GM12892 (cell line): ENCODE data around the gene RCL1. TPM values are rescaled to one million over a fixed set of nuclear protein-coding genes. Genes with fewer than 3 reads are reported as not detected.
"Not testable (repeated sequence)": the region's sequence is repeated elsewhere in the genome, so short reads cannot be mapped to it uniquely, and the experiment has no call there.

Source experiments
- DNase-seq: peaks from one replicate; pipeline ENCODE4 v3.0.0; 2011; ENCODE audit not compliant: insufficient read length
- FAIRE-seq: peaks from 2 replicates; lab custom pipeline; 2011; peaks lifted over from hg19 to GRCh38; lab: Jason Lieb, UNC
- POLR2A ChIP-seq: IDR thresholded peaks from 2 replicates; pipeline ENCODE4 v1.6.1; 2011; ENCODE audit warnings: low read depth, low read length, control low read depth
- POLR2AphosphoS5 ChIP-seq: IDR thresholded peaks from 2 replicates; pipeline ENCODE4 v1.6.1; 2011; ENCODE audit warnings: low read depth, low read length, control low read depth
- TAF1 ChIP-seq: IDR thresholded peaks from 2 replicates; pipeline ENCODE4 v1.6.1; 2011; ENCODE audit warnings: low read depth, mild to moderate bottlenecking, control low read depth, low read length, borderline replicate concordance
- polyA plus RNA-seq: library from polyadenylated mRNA; unstranded; fragments of >200 nt; gene quantifications from one replicate; pipeline ENCODE4 v1.2.1, GENCODE V29; 2012; ENCODE audit warnings: missing spikeins, inconsistent platforms; ENCODE audit not compliant: missing spikeins

RCL1 gene, protein sequence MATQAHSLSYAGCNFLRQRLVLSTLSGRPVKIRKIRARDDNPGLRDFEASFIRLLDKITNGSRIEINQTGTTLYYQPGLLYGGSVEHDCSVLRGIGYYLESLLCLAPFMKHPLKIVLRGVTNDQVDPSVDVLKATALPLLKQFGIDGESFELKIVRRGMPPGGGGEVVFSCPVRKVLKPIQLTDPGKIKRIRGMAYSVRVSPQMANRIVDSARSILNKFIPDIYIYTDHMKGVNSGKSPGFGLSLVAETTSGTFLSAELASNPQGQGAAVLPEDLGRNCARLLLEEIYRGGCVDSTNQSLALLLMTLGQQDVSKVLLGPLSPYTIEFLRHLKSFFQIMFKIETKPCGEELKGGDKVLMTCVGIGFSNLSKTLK
- 23.4 TPM for polyA plus RNA-seq

GRCh38 chr9:4792572-4793458, at the start of gene RCL1:
TSS of gene RCL1 (plus strand) at chr9:4792944. CDS start at chr9:4793092, 148 bp downstream.
- FAIRE-seq (peak; percentile 99), DNase-seq (peak; percentile 92)
- TF ChIP-seq POLR2A (peak; percentile 80), TAF1 (no peak), POLR2AphosphoS5 (peak; percentile 81)

DNA sequence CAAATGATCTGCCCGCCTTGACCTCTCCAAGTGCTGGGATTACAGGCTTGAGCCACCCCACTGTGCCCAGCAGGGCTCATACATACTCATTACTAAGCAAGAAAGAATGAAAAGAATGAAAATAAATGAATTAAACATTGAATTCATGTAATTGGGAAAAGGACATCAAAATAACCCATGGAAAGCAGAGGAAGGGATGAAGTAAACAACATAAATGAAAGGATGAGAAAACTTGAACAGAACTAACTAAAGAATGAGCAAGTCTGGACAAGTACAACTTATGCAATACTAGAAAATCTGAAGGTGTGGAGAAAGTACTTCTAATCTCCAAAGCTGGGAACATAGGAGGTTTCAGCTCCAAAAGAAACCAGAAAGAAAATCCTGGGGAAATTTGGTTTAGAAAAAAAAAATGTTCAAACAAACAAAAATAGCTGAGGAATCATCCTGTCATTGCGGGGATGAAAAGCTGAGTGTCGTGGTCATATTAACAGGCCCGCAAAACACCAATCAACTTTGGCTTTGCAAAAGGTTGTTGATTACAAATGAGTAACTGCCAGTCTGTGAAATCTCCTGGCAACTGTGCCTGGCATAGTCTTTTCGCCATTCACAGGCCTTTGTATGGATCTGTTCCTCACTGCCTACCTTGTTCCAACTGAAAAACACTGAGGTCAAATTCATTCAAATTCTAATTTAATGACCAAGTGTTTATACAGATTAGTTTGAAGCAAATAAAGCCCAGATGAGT, 49.4 kb upstream of the RCL1 start:
- TF ChIP-seq POLR2A, result no peak
- TF ChIP-seq POLR2AphosphoS5, result no peak
- TF ChIP-seq TAF1, result no peak
- DNase-seq (no peak), FAIRE-seq (no peak)

DNA sequence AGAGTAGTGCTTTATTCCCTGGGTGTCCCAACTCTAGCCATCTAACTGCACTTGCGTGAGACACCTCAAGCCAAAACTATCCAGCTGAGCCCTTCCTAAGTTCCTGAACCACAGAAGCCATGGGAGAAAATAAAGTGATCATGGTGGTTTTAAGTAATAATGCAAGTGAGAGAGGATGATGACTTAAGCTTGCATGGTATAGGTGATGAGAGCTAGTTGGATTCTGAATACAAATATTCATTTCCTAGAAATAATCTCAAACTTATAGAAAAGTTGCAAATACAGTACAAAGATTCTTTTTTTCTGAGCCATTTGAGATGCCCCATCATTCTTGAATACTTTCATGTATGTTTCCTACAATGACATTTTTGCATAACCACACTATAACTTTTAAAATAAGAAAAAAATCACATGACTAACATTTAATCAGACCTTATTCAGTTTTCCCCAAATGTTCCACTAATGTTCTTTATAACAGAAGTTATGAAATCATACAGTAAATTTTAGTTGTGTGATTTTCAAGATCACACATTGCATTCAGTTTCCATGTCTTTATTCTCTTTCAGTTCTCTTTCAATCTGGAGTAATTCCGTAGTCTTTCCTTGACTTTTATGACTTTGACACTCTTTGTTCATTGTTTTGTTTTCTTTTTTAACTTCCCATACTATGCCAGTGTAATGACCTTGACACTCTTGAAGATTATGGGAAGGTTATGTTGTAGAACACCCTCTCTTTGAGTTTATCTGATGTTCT, 46.3 kb upstream of the RCL1 start:
- TF ChIP-seq TAF1 (no peak), POLR2A (no peak), POLR2AphosphoS5 (no peak)
- DNase-seq, result no peak
- no peak for FAIRE-seq

DNA sequence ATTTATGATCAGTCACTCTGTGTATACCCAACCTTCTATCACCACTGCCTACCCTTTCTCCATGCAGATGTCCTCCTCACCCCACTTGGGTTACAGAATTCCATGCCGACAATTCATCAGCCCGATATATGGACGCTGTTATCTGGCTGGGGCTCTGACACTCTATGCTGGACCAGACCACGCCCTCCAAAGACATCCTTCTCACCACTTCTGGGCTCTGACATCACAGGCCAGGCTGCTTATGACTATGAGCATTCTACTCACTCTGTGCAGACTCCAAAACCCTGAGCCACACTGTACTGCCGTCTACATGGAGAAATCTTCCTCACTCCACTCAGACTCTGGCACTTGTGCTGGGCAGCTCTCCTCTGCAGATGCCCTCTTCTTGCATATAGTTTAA, 44.1 kb upstream of the RCL1 start:
- DNase-seq (no peak), FAIRE-seq (no peak)
- TF ChIP-seq POLR2A (no peak), TAF1 (no peak), POLR2AphosphoS5 (no peak)

DNA sequence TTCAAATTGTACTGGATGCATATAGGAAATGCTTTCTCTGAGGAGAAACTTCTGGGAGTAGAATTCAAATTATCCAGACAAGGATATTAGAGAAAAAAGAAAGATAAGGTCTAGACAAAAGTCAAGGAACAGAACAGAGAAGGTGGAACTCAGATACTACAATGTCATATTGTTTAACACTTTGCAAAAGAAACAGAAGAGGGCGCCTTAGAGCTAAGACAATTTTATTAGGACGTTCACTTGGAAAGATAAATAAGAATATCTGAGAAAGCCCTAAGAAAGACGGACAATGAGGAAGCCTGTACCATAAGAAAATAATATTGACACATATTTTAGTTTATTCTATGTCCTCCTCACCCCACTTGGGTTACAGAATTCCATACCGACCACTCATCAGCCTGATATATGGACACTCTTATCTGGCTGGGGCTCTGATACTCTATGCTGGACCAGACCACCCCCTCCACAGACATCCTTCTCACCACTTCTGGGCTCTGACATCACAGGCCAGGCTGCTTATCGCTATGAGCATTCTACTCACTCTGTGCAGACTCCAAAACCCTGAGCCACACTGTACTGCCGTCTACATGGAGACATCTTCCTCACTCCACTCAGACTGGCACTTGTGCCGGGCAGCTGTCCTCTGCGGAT, 42.6 kb upstream of the RCL1 start:
- DNase-seq, result no peak
- FAIRE-seq, result peak; percentile 87
- no peak for TF ChIP-seq POLR2AphosphoS5
- TF ChIP-seq POLR2A, result no peak

- not testable (repeated sequence) for DNase-seq, FAIRE-seq
These were observed 38.2 kb upstream of the RCL1 start for GRCh38 chr9:4754530-4754929.

DNA sequence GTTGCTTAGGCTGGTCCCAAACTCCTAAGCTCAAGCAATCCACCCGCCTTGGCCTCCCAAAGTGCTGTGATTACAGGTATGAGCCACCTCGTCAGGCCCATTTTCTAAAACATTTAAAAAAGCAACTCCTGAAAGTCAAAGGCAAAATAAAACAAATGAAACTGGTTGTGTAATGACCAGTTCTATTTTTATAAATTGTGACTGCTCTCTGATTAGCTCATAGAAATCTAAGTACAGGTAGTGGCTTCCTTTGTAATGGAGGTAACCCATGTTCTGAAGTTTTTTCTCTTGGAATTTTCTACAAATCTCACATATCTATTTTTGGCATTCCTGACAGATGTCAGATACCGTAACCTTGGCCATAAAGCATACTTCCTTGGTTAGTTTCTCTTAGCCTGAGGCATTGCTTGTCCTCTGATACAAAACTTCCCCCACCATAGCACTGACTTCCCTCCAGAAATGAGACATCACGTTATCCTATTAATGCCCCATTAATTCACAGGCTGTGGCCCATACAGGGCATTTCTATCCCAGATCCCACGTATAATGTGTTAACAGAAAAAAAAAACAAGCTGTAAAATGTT, 37.6 kb upstream of the RCL1 start:
- no peak for TF ChIP-seq POLR2AphosphoS5
- no peak for TF ChIP-seq POLR2A
- TF ChIP-seq TAF1, result no peak
- DNase-seq (no peak), FAIRE-seq (peak; percentile 57)

DNA sequence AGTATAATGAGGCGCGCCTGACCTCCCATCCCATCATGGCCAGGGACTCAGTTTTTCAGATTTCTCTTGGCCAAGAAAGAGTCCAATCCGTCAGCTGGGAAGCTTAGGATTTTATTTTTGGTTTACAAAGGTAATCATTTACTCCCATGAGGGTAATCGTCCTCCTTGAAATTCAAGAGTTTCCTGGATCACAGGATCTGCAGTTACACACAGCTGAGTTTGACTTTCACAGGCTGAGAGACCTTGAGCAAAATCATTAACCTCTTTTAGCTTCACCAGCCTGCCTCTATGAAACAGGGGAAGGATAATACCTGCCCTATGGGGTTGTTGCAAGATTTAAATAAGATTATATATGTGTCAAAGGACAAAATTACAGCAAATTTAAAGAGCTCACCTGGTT, 36.3 kb upstream of the RCL1 start:
- no peak for FAIRE-seq
- DNase-seq, result no peak
- TF ChIP-seq TAF1 (no peak), POLR2A (no peak), POLR2AphosphoS5 (no peak)

GRCh38 chr9:4760122-4760521, 32.6 kb upstream of the RCL1 start:
- no peak for FAIRE-seq
- no peak for DNase-seq
- TF ChIP-seq POLR2A, result no peak
- no peak for TF ChIP-seq TAF1
- TF ChIP-seq POLR2AphosphoS5, result no peak

DNA sequence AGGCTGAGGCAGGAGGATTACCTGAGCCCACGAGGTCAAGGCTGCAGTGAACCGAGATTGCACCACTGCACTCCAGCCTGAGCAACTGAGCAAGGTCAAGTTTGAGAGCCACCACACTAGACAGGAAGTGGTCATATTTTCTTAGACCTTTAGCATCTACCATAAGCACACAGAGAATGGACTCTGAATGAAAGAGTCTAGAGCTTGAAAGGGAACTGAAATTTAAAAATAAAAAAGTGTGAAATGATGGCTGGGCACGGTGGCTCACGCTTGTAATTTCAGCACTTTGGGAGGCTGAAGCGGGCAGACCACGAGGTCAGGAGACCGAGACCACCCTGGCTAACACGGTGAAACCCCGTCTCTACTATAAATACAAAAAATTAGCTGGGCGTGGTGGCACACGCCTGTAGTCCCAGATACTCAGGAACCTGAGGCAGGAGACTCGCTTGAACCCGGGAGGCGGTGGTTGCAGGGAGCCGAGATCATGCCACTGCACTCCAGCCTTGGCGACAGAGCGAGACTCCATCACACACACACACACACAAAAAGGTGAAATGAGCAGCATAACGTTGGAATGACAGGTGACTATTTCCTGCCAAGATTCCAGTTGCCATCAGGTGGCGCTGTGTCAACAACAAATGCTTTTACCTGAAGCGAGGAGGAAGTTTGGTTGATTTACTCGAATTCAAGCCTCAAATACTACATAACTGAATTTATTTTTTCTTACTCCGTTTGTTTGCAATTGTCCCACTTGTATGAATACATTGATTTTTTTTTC, 30.4 kb upstream of the RCL1 start:
- peak; percentile 92 for FAIRE-seq
- DNase-seq, result no peak
- TF ChIP-seq POLR2AphosphoS5 (no peak), TAF1 (no peak), POLR2A (no peak)
